ENCODE data around the gene RYR3.

RYR3 gene

DNA sequence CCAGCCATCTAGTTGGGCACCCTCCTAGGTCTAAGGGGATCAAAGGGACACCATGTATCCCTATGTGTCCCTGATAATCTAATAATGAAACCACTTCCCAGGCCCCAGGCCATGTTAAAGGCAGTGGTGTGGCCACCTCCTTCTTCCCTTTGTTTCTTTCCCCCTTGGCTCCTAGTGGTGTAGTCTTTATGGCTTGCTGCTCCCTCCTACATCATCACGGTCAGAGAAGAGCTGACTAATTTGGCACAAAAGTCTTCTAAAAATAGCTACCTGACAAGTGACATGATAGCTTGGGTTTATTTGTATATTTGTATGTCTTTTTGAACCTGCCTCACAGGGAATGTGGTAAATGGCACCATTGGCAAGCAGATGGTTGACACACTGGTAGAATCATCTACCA, 526.5 kb downstream of the RYR3 start:
- DNase-seq (ENCODE audit: low read depth): no peak

GRCh38 chr15:33839540-33839939, 528.8 kb downstream of the RYR3 start:
- no peak for DNase-seq (ENCODE audit: low read depth)

GRCh38 chr15:33840615-33841014, 529.8 kb downstream of the RYR3 start:
- DNase-seq (ENCODE audit: low read depth): no peak

DNA sequence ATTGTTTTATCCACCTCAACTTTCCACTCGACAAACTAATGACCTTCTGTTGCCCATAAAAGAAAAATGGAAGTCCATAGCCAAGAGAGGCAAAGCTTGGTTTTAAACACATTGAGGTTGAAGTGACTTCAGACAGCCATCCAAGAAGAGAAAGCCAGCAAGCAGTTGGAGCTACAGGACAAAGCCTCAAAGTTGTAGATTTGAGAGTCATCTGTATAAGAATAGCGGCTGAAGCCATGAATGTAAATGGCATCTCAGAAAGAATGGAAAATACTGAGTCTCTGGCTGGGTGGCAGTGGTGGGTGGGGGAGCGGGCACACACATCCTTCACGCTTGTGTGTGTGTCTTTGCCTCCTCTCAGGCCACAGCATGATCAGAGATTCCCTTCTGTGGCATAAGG, 533.4 kb downstream of the RYR3 start:
- DNase-seq (ENCODE audit: low read depth): no peak

DNA sequence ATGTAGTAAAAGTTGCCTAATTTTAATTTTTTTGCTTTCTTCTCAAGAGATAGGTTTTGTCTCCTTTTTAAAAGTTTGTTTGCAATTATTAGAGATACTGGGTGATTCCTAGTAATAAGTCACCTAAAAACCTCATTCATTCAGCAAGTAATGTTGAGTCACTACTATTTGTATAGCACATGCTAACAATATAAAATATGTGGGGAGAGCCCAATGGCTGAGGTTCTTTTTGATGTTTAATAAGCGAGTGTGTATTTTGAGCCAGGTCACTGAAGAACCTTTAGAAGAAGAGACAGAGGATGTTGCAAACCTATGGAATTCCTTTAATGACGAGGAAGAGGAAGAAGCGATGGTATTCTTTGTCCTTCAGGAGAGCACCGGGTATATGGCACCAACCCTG, 533.8 kb downstream of the RYR3 start:
- no peak for DNase-seq (ENCODE audit: low read depth)

- no peak for DNase-seq (ENCODE audit: low read depth)
Measured at GRCh38 chr15:33846142-33846541, 535.4 kb downstream of the RYR3 start.

GRCh38 chr15:33846862-33847261, 536.1 kb downstream of the RYR3 start:
- DNase-seq (ENCODE audit: low read depth): peak; percentile 29

DNA sequence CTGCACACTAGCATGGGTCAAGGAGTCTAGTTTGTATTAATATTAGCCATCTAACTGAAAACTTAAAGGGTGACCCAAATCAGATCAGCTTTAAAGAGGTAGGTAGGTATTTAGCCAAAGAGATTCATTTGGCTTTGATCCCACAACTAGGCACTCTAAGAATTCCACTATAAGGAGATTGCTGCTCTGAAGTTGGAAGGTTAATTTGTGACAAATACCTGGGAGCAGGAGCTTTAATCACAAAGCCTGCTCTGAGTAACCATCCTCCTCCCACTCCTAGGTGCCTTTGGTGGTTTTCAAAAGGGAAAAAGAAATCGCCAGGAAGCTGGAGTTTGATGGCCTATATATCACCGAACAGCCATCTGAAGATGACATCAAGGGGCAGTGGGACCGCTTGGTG, 537.2 kb downstream of the RYR3 start:
- no peak for DNase-seq (ENCODE audit: low read depth)

DNA sequence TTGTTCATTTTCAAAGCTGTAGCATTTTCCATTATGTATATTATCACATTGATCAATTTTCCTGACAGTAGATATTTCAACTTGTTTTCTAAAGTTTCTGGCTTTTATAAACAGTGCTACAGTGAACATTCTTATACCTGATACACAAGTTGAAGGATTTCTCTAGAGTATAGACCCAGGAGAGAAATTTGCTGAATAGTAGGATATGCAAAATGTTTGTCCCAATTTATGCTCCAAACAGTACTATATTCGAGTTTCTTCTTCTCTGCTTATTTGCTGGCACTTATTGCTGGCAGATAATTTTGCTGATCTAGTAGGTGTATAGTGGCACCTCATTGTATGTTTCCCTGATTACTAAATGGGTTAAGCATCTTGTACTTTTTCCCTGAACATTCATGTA, 540.3 kb downstream of the RYR3 start:
- no peak for DNase-seq (ENCODE audit: low read depth)

DNA sequence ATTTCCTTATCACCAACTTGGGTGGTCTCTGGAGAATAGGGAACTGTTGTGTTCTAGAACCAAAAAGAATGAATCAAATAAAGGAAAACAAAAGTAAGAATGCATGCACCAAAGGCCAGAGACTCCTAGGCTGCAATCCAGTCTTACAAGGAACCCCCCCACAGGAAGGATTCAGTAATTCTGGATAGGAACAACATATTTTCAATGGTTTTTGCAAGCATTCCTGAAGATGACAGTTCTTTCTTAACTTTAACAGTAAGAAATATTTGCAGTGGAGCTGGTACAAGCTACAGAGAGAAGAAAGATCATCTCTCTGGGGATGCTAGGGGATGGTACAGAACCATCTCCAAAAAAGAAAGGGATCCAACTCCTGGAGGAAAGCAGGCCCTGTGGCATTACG, 541.3 kb downstream of the RYR3 start:
- peak; percentile 47 for DNase-seq (ENCODE audit: low read depth)

GRCh38 chr15:33852570-33852969, 541.8 kb downstream of the RYR3 start:
- peak; percentile 87 for DNase-seq (ENCODE audit: low read depth)

DNA sequence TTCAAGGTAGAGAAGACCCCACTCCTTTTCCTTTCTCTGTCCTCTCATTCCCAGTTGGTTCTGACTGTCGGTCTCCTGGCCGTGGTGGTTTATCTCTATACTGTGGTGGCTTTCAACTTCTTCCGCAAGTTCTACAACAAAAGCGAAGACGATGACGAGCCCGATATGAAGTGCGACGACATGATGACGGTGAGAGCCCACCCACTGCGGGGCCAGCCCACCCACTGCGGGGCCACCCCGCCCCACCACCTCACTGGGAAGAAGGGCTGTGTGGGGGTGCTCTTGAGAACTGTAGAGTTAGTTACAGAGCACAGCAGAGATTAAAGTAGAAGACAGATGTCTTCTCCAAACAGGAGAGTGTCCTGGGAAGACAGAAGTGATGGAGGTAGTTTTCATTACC, 547.0 kb downstream of the RYR3 start:
- no peak for DNase-seq (ENCODE audit: low read depth)

GRCh38 chr15:33858836-33859235, 548.1 kb downstream of the RYR3 start:
- DNase-seq (ENCODE audit: low read depth): no peak

DNA sequence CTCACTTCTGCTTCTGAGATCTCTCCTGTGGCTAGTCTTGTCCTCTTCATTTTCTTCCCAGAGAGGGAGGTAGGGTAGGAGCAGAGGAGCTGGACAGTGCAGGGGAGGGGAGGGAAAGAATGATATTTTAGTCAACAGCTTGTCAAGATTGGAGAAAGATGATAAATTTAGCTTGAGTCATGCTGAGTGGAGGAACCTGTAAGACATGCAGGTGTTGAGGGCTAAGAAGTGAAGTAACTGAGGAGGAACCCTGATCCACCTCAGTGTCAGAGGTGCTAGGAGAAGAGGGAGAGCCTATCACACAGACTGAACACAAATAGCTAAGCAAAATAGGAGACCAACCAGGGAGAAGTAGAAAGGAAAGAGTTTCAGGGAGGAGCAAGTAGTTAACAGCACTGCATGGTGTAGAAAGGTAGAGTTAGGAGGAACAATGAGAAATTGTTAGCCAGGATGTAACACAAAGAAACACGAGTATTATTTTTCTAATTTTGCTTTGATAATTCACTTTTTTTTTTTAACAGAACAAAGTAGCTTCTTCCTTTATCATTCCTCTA, 549.3 kb downstream of the RYR3 start:
- no peak for DNase-seq (ENCODE audit: low read depth)

GRCh38 chr15:33860754-33861153, 550.0 kb downstream of the RYR3 start:
- DNase-seq (ENCODE audit: low read depth): peak; percentile 39

DNA sequence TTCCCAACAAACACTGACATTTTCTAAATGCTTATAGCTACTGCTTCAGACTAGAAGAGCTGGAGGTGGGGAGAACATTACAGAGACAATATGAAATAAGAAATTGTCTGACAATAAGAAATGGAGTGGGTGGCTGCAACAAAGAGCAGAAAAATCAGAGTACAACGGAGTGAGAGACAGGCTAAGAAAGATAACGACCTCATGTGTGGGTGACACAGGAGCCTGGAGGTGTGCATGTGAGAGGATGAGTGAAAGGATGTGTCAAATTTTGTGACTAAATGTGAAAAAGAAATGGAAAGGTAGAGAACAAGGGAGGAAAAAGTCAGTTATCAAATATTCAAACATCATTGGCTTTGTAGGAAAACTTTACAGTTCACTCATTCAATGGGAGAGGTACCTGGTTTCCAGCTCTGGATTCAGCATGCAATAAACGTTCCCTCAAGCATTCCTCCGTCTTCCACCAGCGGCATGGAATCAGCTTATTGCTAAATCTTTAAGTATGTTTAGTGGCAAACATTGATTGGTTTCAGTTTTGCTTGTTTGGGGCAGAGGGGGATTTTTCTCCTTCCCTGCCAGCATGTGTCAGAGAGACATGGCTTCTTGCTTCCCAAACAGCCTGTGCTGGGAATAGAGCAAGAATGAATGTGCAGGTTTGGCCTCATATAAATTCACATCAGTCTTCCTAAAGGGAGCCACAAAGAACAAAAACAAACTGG, 553.8 kb downstream of the RYR3 start:
- no peak for DNase-seq (ENCODE audit: low read depth)

- peak; percentile 72 for DNase-seq (ENCODE audit: low read depth)
Measured at GRCh38 chr15:33865416-33865815, 554.6 kb downstream of the RYR3 start.

GRCh38 chr15:33866101-33866737, 555.5 kb downstream of the RYR3 start:
- DNase-seq (ENCODE audit: low read depth): no peak

- DNase-seq (ENCODE audit: low read depth): no peak
Measured at GRCh38 chr15:33871980-33872379, 561.2 kb downstream of the RYR3 start.

- DNase-seq (ENCODE audit: low read depth): peak; percentile 34
Measured at GRCh38 chr15:33872416-33873106, 561.8 kb downstream of the RYR3 start.

GRCh38 chr15:33874156-33874555, 563.4 kb downstream of the RYR3 start:
- no peak for DNase-seq (ENCODE audit: low read depth)

- peak; percentile 16 for DNase-seq (ENCODE audit: low read depth)
Measured at GRCh38 chr15:33882921-33883320, 572.2 kb downstream of the RYR3 start.

DNA sequence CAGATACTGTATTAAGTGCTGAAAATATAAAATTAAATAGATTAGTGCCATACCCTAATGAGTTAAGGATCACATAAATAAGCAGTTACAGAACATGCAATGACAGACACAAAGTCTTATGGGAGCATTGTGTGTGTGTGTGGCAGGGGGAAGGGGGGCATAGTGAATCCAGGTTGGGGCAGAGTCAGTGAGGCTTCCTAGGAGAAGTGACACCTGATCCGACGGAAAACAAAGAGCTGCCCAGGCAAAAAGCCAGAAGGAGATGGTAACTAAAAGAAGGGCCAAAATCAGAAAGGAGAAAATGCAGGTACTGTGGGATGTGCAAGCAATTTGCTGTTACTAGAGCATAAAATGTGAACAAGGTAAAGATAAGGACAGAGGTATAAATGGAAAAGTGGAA, 577.4 kb downstream of the RYR3 start:
- DNase-seq (ENCODE audit: low read depth): no peak

All from amniotic epithelial cell (primary cell).